GM21528 (cell line): Measurements from ENCODE around the gene MAPK1.
"Not testable (repeated sequence)": the region's sequence is repeated elsewhere in the genome, so short reads cannot be mapped to it uniquely, and the experiment has no call there.

Experiments
- ATAC-seq: cut with Tn5 transposase; IDR thresholded peaks from one replicate; pipeline ENCODE4 v1.9.1; 2021; ENCODE audit warnings: mild to moderate bottlenecking, moderate library complexity; ENCODE audit not compliant: unreplicated experiment, low FRiP score

MAPK1 gene

DNA sequence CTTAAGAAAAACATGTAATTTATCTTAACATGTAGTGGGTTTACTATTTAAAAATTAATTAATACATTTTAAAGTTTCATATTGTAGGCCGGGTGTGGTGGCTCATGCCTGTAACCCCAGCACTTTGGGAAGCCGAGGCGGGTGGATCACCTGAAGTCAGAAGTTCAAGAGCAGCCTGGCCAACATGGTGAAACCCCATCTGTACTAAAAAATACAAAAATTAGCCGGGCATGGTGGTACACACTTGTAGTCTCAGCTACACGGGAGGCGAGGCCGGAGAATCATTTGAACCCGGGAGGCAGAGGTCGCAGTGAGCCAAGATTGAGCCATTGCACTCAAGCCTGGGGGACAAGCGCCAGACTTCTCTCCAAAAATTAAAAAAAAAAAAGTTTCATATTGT lies 73.7 kb downstream of the MAPK1 start:
- ATAC-seq, result not testable (repeated sequence)

DNA sequence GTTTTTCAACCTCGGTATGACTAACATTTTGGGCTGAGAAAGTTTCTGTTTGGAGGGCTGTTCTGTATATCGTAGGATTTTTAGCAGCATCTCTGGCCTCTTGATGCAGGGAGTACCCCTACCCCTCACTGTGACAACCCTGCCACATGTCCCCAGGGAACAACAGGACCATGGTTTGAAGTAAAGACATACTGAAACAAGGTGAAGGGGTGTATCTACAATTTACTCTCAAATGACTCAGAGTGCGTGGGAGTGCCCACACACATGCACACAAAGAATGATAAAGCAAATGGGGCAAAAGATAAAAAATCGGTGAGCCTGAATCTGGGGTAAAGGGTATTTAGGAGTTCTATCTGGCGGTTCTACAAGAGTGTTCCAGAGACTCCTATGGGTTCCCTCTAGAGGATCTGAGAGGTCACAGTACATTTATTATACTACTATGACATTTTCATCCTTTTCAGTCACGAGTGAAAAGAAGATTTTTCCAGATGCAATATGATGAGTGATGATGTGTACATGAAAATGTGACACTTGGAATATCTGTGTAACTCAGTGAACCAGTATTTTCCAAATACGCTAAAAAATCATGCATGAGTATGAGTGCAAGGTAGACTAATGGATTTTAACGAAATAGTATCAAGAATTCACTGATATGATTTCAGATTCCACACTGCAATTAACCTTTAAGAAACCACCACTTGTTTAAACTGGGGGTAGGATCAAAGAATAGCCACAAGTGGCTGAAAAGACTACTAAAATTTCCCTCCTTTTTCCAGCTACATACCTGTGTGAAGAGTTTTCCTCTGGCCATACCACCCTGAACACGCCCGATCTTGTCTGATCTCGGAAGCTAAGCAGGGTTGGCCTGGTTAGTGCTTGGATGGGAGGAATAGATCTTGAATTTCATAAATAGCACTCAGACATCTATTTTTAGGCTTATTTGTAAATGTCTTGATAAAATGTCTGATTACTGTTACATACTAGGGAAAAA lies 75.5 kb downstream of the MAPK1 start:
- ATAC-seq, result no peak

DNA sequence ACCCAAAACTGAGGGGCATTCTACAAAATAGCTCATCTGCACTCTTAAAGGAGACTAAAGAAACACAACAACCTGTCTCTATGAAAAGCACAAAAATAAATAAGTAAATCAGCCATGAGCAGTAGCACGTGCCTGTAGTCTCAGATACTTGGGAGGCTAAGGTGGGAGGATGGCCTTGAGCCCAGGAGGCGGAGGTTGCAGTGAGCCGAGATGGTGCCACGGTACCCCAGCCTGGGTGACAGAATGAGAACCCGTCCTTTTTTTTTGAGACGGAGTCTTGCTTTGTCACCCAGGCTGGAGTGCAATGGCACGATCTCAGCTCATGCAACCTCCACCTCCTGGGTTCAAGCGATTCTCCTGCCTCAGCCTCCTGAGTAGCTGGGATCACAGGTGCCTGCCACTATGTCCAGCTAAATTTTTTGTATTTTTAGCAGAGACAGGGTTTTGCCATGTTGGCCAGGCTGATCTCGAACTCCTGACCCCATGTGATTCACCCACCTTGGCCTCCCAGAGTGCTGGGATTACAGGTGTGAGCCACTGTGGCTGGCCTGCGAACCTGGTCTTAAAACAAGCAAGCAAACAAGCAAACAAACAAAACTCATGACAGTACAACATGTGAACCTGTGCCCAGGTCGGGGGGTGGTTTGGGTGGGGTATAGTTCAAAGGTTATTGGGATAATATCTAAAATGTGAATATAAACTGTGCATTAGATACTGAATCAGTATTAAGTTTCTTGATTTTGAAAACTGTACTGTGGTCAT lies 76.4 kb downstream of the MAPK1 start:
- ATAC-seq, result not testable (repeated sequence)

DNA sequence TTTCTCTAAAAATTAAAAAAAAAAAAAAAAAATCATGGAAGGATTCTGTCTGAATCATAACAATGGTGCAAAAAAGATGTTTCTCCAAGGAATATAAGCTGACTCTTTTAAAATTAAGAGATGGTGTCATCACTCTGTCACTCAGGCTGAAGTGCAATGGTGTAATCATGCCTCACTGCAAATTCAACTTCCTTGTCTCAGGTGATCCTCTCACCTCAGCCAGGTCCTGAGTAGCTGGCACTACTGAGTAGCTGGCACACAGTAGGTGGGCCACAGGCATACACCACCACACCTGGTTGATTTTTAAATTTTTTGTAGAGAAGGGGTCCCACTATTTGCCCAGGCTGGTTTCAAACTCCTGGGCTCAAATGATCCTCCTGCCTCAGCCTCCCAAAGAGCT lies 77.1 kb downstream of the MAPK1 start:
- ATAC-seq, result no peak

DNA sequence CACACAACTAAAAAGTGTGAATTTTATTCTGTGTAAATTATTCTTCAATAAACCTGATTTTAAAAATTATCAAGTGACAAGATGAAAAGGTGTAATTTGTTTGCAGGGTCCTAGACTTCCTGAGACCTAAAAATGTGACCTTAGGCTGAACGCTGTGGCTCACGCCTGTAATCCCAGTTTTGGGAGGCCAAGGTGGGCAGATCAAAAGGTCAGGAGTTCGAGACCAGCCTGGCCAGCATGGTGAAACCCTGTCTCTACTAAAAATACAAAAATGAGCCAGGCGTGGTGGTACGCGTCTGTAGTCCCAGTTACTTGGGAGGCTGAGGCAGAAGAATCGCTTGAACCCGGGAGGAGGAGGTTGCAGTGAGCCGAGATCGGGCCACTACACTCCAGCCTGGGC lies 79.9 kb downstream of the MAPK1 start:
- ATAC-seq, result not testable (repeated sequence)

DNA sequence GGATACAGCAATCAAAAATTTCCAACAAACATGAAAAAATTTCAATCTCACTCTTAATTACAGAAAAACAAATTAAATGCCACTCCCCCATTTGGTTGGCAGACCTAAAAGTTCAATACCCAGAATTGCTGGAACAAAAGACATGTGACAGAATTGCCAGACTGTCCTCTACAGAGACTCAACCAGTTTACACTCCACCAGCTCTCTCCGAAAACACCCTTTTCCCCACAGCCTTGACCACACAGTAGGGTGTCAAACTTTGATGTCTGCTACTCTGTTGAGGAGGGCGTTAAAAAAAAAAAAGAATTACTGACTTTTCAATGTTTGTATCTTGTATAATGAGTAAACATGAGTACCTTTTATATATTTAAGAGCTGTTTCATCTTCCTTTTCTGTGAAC lies 87.2 kb downstream of the MAPK1 start:
- no peak for ATAC-seq

DNA sequence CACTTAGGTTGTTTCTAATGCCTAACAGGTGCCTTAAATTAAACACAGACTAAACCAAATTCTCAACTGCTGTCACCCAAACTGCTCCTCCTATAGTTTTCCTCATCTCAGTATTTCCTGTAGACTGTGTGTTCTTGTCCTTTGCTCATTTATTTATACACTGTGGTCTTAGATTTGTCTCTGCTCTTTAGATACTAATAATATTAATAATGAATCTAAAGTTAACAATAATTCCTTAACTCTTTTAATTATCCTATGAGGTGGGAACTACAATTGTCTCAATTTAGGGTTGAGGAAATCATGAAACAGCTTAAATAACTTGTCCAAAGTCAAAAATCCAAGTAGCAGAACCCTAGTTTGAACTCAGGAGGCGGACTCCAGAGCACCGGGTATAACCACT lies 88.0 kb downstream of the MAPK1 start:
- ATAC-seq, result no peak

DNA sequence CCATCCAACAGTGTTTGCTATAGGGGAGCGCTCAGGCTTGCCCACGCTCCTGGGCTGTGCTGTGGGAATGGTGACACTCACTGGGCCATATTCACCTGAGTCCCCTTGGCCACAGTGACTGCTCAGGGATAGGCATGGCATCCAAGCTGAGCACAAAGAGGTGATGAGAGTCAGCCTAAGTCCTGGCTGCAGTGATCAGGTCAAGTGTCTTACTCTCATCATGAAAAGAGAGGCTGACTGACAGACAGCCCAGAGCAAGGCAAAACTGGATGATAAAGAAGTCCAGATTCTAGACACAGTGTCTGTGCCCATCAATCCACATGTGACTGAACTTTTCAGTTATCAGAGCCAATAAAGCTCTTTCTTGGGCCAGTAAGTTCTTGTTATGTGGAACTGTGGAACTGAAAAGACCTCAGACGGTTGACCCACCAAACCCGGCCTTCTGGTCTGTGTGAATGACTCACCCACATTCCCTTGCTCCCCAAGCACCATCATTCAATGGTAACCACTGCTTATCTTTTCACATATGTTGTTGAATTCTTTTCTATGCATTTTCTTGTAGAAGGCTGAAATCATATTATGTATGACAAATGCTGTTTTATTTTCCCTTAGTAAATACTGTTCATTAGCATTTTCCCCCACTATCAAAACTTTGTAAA lies 88.6 kb downstream of the MAPK1 start:
- ATAC-seq, result no peak

DNA sequence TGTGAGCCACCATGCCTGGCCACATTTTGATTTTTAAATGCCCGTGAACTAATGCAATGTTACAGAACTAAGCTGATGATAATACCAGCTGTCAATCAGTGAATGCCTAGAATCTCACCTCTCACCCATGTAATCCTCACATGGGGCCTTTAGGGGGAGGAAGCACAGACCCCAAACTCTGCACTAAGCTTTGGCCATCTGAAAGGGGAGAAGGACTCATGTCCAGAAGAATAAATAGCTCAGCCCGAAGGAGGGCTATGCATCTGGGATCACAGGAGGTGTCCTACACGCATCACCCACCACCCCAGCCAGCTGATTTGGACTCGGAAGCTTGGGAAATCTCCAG lies 95.8 kb downstream of the MAPK1 start:
- no peak for ATAC-seq

DNA sequence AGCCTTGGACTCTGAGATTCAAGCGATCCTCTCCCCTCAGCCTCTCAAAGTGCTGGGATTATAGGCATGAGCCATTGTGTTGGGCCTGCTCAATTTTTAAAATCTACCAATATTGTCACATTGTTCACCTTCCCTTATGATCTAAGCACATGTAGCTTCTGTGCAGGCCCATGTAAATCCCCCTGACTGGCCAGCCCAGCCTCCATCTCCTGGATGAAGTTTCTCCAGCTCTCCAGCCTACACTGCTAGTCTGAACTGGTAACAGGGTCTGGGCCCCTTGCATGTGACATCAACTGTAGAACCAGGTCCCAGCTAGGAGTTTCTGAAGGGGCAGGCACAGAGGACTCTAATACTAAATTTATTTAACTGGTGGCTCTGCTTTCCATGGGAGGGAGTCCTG lies 99.0 kb downstream of the MAPK1 start:
- ATAC-seq, result no peak

DNA sequence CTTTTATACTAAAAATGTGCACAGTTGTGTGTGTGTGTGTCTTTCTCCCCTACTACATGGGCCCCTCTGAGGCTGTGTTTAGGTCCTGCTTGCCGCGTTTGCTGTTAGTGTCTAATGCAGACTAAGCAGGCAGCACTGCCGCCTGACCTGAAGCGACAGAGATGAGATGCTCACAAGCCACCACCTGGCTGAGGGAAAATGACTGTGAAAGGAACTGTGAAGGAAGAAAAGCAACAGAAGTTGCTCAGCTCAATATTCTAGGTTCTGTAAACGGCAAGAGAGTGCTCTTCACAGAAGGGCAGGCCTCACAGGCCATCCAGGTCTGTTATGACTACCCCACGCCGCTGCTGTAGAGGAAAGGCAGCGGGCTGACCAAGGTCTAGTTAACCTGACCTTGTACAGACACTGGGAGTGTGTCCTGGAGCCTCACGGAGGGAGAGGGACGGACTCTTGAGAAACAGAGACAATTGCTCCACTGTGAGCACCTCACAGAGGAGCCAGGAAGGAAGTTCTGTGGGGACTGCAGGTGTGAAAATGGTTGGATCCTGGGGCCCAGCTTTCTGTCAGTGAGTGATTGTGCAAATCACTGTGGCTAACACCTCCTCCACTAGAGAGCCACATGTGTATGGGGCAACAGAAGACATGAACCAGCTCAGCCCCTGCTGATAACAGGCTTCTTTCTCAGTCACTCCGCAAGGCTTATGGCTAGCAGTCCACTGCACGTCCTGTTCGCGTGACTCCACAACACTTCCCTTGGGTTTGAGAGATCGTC lies 100.6 kb downstream of the MAPK1 start:
- ATAC-seq, result no peak

DNA sequence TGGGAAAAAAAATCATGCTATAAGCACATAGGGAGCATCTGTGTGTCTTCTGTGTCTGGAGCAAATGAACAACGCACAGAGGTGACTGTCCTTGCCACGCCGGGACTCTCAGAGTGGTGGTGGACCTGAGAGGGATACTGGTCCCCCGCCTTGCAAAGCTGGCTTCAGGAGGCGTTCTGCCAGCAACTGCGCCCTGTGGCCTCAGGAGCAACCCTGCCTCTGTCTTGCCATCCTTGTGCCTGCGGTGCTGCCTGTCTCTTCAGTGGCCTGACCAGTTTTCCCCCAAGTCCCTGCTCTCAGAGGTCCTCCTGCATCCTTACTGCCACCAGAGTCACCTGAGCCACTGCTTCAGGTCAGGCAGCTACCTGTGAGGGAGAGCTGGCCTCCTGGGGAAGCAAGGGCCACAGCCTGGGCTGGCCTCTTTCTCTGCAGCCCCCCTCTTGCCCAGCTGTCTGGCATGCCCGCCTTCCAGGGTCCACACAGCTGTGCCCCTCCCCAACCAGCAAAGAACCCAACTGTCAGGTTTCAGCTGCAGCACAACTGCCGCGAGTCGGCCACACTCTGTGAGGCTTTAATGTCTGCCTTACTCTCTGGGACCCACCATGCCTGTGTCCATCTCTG lies 101.4 kb downstream of the MAPK1 start:
- ATAC-seq, result no peak

DNA sequence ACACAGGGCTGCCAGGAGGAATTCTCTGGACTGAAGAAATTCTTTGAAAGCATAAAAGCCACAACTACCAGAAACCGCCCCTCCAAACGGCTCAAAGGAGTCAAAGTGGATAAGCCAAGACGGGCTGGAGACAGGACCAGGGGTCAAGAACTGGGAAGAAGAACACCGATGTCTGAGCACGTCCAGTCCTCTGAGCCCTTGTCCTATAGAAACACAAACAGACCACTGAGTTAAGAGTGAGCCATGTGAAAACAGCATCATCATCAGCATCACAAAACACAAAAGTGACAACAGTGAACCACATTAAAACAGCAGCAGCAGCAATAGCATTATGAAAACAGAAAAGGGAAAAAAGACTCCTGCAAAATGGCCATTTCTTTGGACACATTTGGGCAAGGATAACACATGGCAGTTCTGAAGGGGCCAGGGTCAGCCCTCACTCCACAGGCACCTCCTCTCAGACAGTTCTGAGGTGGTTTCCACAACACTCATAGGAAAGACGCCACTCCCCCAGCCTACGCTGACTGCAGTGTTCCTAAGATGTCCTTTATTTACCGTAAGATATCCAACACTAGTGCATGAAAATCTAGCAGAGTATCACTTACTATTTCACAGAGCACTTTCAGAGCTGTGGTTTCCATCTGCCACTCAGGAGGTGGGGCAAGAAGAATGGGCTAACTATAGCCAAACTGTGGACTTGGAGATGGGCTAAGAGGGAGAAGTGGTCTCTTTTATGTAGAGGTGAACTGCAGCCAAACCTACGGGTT lies 103.2 kb downstream of the MAPK1 start:
- no peak for ATAC-seq

DNA sequence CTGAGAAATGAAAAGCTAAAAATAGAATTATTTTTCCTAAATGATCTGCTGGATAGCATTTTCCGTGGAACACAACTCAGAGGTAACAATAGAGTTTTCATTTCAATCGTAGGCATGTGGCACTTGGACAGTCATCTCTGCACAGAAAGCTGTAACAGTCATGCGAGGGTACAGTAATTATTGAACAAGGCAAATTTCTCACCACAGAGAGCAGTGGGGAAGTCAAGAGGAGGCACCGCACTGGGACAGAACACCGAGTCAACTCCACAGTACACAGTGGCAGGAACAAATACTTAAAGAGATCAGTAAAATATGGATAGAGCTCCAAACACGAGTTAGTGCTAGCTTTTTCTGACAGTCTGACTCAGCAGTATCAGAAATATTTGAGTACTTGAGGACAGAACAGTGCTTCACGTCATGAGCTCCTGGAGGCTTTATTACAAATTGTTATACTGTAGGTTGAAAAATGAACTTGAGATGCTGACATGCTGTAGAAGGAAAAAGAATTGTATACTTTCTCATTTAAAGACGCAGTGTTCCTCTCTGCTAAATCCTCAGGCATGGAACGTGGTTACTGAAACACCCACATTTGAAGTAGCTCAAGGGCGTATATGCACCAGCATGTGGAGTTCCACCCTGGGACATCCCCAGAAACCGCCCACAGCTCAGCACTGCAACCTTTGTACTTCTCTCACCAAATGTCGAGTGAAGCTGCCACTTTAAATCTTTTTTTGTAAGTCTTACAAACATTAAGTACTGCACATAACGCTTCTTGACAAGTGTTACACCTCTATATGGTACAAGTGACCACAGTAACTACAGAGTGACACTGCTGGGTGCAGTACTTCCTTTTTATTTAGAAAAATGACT lies 104.5 kb downstream of the MAPK1 start:
- no peak for ATAC-seq

DNA sequence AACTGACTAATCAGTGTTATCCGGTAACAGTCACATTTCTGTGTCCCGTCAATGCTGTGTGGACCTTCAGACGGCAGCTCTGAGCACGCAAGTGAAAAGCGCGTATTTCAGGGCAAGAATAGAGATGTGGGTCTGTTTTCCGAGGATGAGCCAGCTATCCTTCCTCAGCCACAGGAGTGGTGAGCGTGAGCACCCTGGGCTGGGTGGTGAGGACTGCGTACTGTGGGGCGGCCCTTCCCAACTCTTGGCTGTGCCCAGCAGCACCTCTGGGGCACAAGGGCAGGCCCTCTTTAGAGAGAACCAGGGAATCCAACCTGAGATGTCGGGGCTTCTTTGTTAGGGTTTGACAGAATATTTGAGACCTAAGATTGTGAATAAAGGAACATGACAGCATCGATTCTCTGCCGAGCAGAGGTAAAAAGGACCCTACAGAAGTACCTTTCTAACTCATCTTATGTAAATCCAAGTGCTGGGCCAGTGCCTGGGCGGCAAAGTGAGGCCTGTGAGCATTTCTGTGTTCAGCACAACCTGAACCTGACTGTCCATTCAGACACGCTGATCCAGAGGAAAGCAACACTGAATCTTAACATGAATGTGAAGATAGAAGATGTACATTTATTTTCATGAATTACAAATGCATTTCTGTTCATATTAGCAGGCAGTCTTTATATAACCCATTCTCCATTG lies 105.3 kb downstream of the MAPK1 start:
- no peak for ATAC-seq

DNA sequence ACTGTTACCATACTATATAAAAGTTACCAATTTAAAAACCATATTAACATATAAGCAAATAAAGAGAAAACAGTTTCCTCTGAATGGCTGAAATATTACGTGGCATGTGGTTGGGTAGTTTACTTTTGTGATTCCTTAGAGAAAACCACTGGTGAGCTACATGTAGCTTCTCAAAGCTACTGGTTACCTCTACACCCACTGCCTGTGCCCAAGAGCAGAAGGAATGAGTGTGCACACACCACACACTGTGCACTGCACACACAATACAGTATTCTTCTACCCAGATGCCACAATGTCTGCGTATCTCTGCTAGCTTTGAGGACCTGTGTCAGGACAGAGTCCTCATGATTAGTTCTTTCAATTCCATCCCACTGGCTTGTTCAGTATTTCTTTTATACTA lies 106.4 kb downstream of the MAPK1 start:
- no peak for ATAC-seq

DNA sequence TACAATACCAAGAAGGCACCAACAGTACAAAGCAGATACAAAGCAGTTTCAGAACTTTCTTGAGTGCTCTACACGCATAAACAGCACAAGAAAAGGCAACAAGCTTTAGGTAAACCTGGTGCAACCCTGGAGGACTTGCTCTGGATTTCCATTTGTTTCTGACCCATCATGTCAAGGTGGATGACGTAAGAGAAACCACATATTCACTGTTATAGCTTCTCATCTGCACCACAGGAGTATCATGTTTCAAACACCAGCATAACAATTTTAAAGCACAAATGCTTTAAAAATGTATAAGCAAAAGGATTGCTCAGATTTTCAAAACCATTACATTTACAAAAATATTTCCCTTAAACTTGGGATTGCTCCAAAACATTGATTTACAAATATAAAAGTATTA lies 106.8 kb downstream of the MAPK1 start:
- ATAC-seq, result no peak
